22Rv1 (cell line): ENCODE results near the gene NQO2.
"Not testable (repeated sequence)": the region's sequence is repeated elsewhere in the genome, so short reads cannot be mapped to it uniquely, and the experiment has no call there.

Source experiments
- H3K27ac ChIP-seq: fragments of 450-650 bp; 2 replicates; pipeline ENCODE4 v1.5.1; 2017
- CTCF ChIP-seq: fragments of 450-650 bp; IDR thresholded peaks from 2 replicates; pipeline ENCODE4 v1.5.1; 2017; ENCODE audit warnings: mild to moderate bottlenecking
- ZFX ChIP-seq: fragments of 450-650 bp; IDR thresholded peaks from 2 replicates; pipeline ENCODE4 v1.6.1; 2017; ENCODE audit warnings: antibody characterized with exemption, borderline replicate concordance

Gene NQO2

GRCh38 chr6:3005077-3005476 lies 5.4 kb downstream of the NQO2 start:
- TF ChIP-seq ZFX: no peak
- TF ChIP-seq CTCF: no peak
- no peak overlapping the region for H3K27ac ChIP-seq

GRCh38 chr6:3005874-3006273 lies 6.2 kb downstream of the NQO2 start:
- no peak overlapping the region for H3K27ac ChIP-seq
- TF ChIP-seq CTCF (no peak), ZFX (no peak)

- H3K27ac ChIP-seq: no peak overlapping the region
- TF ChIP-seq ZFX (no peak), CTCF (no peak)
Observed at GRCh38 chr6:3006476-3006875, 6.8 kb downstream of the NQO2 start.

GRCh38 chr6:3007571-3007970 lies 7.9 kb downstream of the NQO2 start:
- TF ChIP-seq CTCF (no peak), ZFX (no peak)
- no peak overlapping the region for H3K27ac ChIP-seq

- H3K27ac ChIP-seq: not testable (repeated sequence)
Observed at GRCh38 chr6:3008712-3009265, 9.1 kb downstream of the NQO2 start.

GRCh38 chr6:3009930-3010329 lies 10.2 kb downstream of the NQO2 start:
- no peak overlapping the region for H3K27ac ChIP-seq
- TF ChIP-seq CTCF: no peak

GRCh38 chr6:3011158-3011557 lies 11.5 kb downstream of the NQO2 start:
- TF ChIP-seq ZFX (no peak), CTCF (no peak)
- H3K27ac ChIP-seq: no peak overlapping the region

- no peak overlapping the region for H3K27ac ChIP-seq
- TF ChIP-seq CTCF (no peak), ZFX (no peak)
Observed at GRCh38 chr6:3011592-3011991, 11.9 kb downstream of the NQO2 start.
